K562 (cell line): ENCODE measurements around the gene ASCC3. TPM values are rescaled to one million over a fixed set of nuclear protein-coding genes. Genes with fewer than 3 reads are reported as not detected.

Experiments used
- ATAC-seq: fragments of 200-7000 bp; cut with Tn5 transposase; 3 replicates; pipeline ENCODE4 v1.9.1; 2020; ENCODE audit warnings: moderate library complexity
- BruUV-seq: library from RNA; stranded (reverse); fragments of 400-500 nt; replicated peaks from 2 replicates; lab custom pipeline; 2021; lab: Mats Ljungman, UMichigan
- CTCF ChIA-PET: fragments of 300-600 bp; formaldehyde crosslinking; extraction: SDS; loops from one replicate; lab custom pipeline; 2021; ENCODE audit warnings: low intra/inter-chr PET ratio; lab: Yijun Ruan, JAX
- POLR2A ChIA-PET: fragments of 300-600, 350-650 bp; sonication (Branson Sonifier 250); formaldehyde crosslinking; extraction: SDS; loops from one replicate; lab custom pipeline; 2021; ENCODE audit warnings: antibody characterized with exemption, inconsistent platforms; lab: Yijun Ruan, JAX
- DNase-seq, 4 experiments: peaks; one replicate each; pipeline versions ENCODE4 v3.0.0 to v3.0.0-alpha.2; 2011 to 2018; ENCODE audit warnings: low spot score in 3 of 4, mixed read lengths in 3 of 4; ENCODE audit errors: extremely low read depth in 1 of 4
- FAIRE-seq: peaks from 2 replicates; lab custom pipeline; 2011; peaks lifted over from hg19 to GRCh38; lab: Jason Lieb, UNC
- H2AFZ ChIP-seq: 2 replicates; pipeline ENCODE4 v1.6.0; 2011; ENCODE audit warnings: low read depth, low read length, control low read depth, inconsistent platforms
- H3K27ac ChIP-seq: fragments of 200-600 bp; 3 replicates; pipeline ENCODE4 v1.8.0; 2011; ENCODE audit warnings: low read depth, mild to moderate bottlenecking, control low read depth, inconsistent platforms, low read length, moderate library complexity, mixed read lengths; ENCODE audit errors: extremely low read depth
- H3K27me3 ChIP-seq, 2 experiments: fragments of 300-600 bp in 1 of 2; 2 replicates in 1 of 2; 3 replicates in 1 of 2; pipeline versions ENCODE4 v1.6.0 to v1.8.0; 2011; ENCODE audit warnings: inconsistent platforms in 2 of 2, low read length in 2 of 2, mild to moderate bottlenecking in 1 of 2, mixed read lengths in 1 of 2, moderate library complexity in 1 of 2; ENCODE audit not compliant: control insufficient read depth in 2 of 2, insufficient read depth in 2 of 2
- H3K36me3 ChIP-seq: fragments of 300-600 bp; 3 replicates; pipeline ENCODE4 v1.8.0; 2011; ENCODE audit warnings: mild to moderate bottlenecking, low read length, inconsistent platforms; ENCODE audit not compliant: control insufficient read depth, insufficient read depth
- H3K4me1 ChIP-seq, 2 experiments: fragments of 200-600 bp in 1 of 2; replicated peaks in 1 of 2; 2 replicates in 1 of 2; 3 replicates in 1 of 2; pipeline versions ENCODE4 v1.5.1 to v1.8.0; 2011; ENCODE audit warnings: inconsistent platforms in 2 of 2, low read length in 2 of 2, mild to moderate bottlenecking in 1 of 2, mixed read lengths in 1 of 2, moderate library complexity in 1 of 2; ENCODE audit not compliant: control insufficient read depth in 2 of 2, insufficient read depth in 2 of 2
- H3K4me2 ChIP-seq: 2 replicates; pipeline ENCODE4 v1.6.1; 2011; ENCODE audit warnings: low read length, control low read depth, inconsistent platforms, mixed read lengths; ENCODE audit not compliant: insufficient read depth
- H3K4me3 ChIP-seq: fragments of 200-600 bp; sonication (generic), shearing (Covaris generic); 2 replicates; pipeline ENCODE4 v1.5.1; 2016; ENCODE audit warnings: control low read depth, inconsistent platforms
- H3K79me2 ChIP-seq: fragments of 200-600 bp; 3 replicates; pipeline ENCODE4 v1.8.0; 2011; ENCODE audit warnings: low read length, inconsistent platforms; ENCODE audit not compliant: control insufficient read depth, insufficient read depth
- H3K9ac ChIP-seq, 2 experiments: 2 replicates each; pipeline versions ENCODE4 v1.6.0 to v1.6.1; 2011; ENCODE audit warnings: low read depth in 2 of 2, low read length in 2 of 2, control low read depth in 1 of 2, inconsistent platforms in 1 of 2, mild to moderate bottlenecking in 1 of 2, mixed read lengths in 1 of 2; ENCODE audit not compliant: insufficient read depth in 1 of 2
- H3K9me1 ChIP-seq: one replicate; pipeline ENCODE4 v1.6.0; 2011; ENCODE audit warnings: inconsistent platforms, mild to moderate bottlenecking, low read length, moderate library complexity; ENCODE audit not compliant: control insufficient read depth, insufficient read depth
- H3K9me3 ChIP-seq: replicated peaks from 2 replicates; pipeline ENCODE4 v1.5.1; 2011; ENCODE audit warnings: low read depth, low read length, inconsistent platforms; ENCODE audit not compliant: control insufficient read depth, insufficient read depth
- H4K20me1 ChIP-seq: replicated peaks from 2 replicates; pipeline ENCODE4 v1.6.1; 2011; ENCODE audit warnings: low read length, inconsistent platforms, mixed read lengths; ENCODE audit not compliant: control insufficient read depth, insufficient read depth
- AFF4 ChIP-seq: sonication (generic); formaldehyde crosslinking; IDR thresholded peaks from 2 replicates; pipeline ENCODE4 v1.8.0; 2023; ENCODE audit warnings: mild to moderate bottlenecking, missing genetic modification reagents
- BRCA1 ChIP-seq, 2 experiments: fragments of 450-650 bp in 1 of 2; sonication (generic) in 1 of 2; formaldehyde crosslinking in 1 of 2; IDR thresholded peaks; 2 replicates each; pipeline versions ENCODE4 v1.5.0 to v1.6.1; 2017 to 2020; ENCODE audit warnings: mild to moderate bottlenecking in 1 of 2, missing genetic modification reagents in 1 of 2
- CBFA2T2 ChIP-seq: fragments of 450-650 bp; conservative IDR thresholded peaks from 2 replicates; pipeline ENCODE4 v1.6.1; 2017; ENCODE audit warnings: mild to moderate bottlenecking
- ERF ChIP-seq: fragments of 450-650 bp; formaldehyde crosslinking; IDR thresholded peaks from 2 replicates; pipeline ENCODE4 v1.4.0; 2020; ENCODE audit warnings: mild to moderate bottlenecking, mixed read lengths
- JUN ChIP-seq, 2 experiments: sonication (generic) in 1 of 2; formaldehyde crosslinking in 1 of 2; IDR thresholded peaks; 2 replicates each; pipeline versions ENCODE4 v1.6.1 to v1.8.0; 2012 to 2022; ENCODE audit warnings: borderline replicate concordance in 2 of 2, mild to moderate bottlenecking in 2 of 2, improper control_type of control experiment in 1 of 2, low read depth in 1 of 2, low read length in 1 of 2, missing genetic modification reagents in 1 of 2
- KAT2B ChIP-seq: IDR thresholded peaks from one replicate; pipeline ENCODE4 v1.6.1; 2012; ENCODE audit warnings: low read depth, mild to moderate bottlenecking, control low read depth, inconsistent platforms, low read length, moderate library complexity
- MIER1 ChIP-seq: fragments of 450-650 bp; IDR thresholded peaks from 2 replicates; pipeline ENCODE4 v1.6.1; 2016; ENCODE audit warnings: antibody characterized with exemption, mild to moderate bottlenecking, low read depth
- NFIX ChIP-seq: fragments of 250-450 bp; sonication (Bioruptor Pico); IDR thresholded peaks from 2 replicates; pipeline ENCODE4 v1.4.0; 2020; ENCODE audit warnings: low read depth, mild to moderate bottlenecking, moderate library complexity
- PATZ1 ChIP-seq: fragments of 250-450 bp; sonication (Bioruptor Pico); IDR thresholded peaks from 2 replicates; pipeline ENCODE4 v1.5.0; 2020; ENCODE audit warnings: mild to moderate bottlenecking, borderline replicate concordance
- POLR2AphosphoS2 ChIP-seq: IDR thresholded peaks from 2 replicates; pipeline ENCODE4 v1.6.1; 2012; ENCODE audit warnings: low read length, improper control_type of control experiment
- RBM34 ChIP-seq: fragments of 200-400 bp; formaldehyde crosslinking; IDR thresholded peaks from 2 replicates; pipeline ENCODE4 v1.6.1; 2018; ENCODE audit warnings: low read length, borderline replicate concordance; ENCODE audit not compliant: insufficient read depth
- SMAD2 ChIP-seq: fragments of 150-350 bp; IDR thresholded peaks from 2 replicates; pipeline ENCODE4 v1.6.1; 2014; ENCODE audit warnings: low read depth, mild to moderate bottlenecking, low read length
- SRSF1 ChIP-seq: fragments of 200-400 bp; formaldehyde crosslinking; IDR thresholded peaks from 2 replicates; pipeline ENCODE4 v1.6.1; 2017; ENCODE audit warnings: mild to moderate bottlenecking, low read depth, low read length, moderate library complexity
- ZNF143 ChIP-seq: sonication (generic); formaldehyde crosslinking; IDR thresholded peaks from 2 replicates; pipeline ENCODE4 v1.9.0; 2022; ENCODE audit warnings: mild to moderate bottlenecking, missing genetic modification reagents
- ZNF512 ChIP-seq: IDR thresholded peaks from 2 replicates; pipeline ENCODE4 v1.6.1; 2016; ENCODE audit warnings: missing genetic modification characterization, missing compliant biosample characterization
- in situ Hi-C: fragments of 300-500 bp; cut with MboI; formaldehyde crosslinking; loops from 4 replicates; pipeline ENCODE4 v1.15.0; 2018; ENCODE audit warnings: inconsistent platforms, mixed read lengths
- intact Hi-C: fragments of 100-400 bp; cut with micrococcal nuclease; formaldehyde crosslinking; loops from 2 replicates; pipeline ENCODE4 v1.14.2; 2022
- polyA plus RNA-seq, 8 experiments: library from polyadenylated mRNA; depleted of rRNA in 4 of 8; stranded (reverse) in 5 of 8; unstranded in 3 of 8; fragments of >200 nt; fragmentation: Nextera tagmentation in 2 of 8; fragmentation: Illumina TruSeq in 1 of 8; extraction: Ambion mirVana in 2 of 8; extraction: Trizol in 1 of 8; gene quantifications; 2 replicates each; pipeline versions ENCODE4 v1.2.1 to v1.2.3, GENCODE V29; 2011 to 2014; ENCODE audit warnings: inconsistent platforms in 1 of 8, missing spikeins in 1 of 8
- total RNA-seq, 7 experiments: library from RNA; depleted of rRNA in 6 of 7; stranded (reverse); fragments of >200 nt in 6 of 7; fragmentation: Illumina TruSeq in 2 of 7; extraction: Trizol in 2 of 7; gene quantifications; 2 replicates each; pipeline versions ENCODE4 v1.2.1 to v1.2.3, GENCODE V29; 2011 to 2021; ENCODE audit warnings: low replicate concordance in 1 of 7

ASCC3 gene
- total and polyA plus RNA-seq, 9 of the 15 experiments (the other 6 are each of a cell fraction or from before 2014, with no cell fraction given): 16.1 to 56.1 (median 33.9) TPM

- TF ChIP-seq ZNF143 (CRISPR knock-in tag) (no peak), RBM34 (no peak), MIER1 (no peak), ZNF512 (tag) (no peak)
Measured at GRCh38 chr6:100877851-100878250, 3.3 kb downstream of the ASCC3 start (continued).

- in situ Hi-C loops (no loop called here), intact Hi-C loops (no loop called here)
- no TSS peak for BruUV-seq
- H3K9ac ChIP-seq: no peak overlapping the region
- no peak overlapping the region for H2AFZ ChIP-seq
- ChIA-PET CTCF (no interaction called here), POLR2A (no interaction called here)
- H3K27ac ChIP-seq: no peak overlapping the region
- DNase-seq (no peak), ATAC-seq (no peak), FAIRE-seq (no peak)
- peaks cover 8% of the 10 kb centered on the region; the same call in 1 of the 2 replicates for H4K20me1 ChIP-seq
- no peak overlapping the region for H3K4me2 ChIP-seq
- H3K36me3 ChIP-seq: peaks cover 5% of the 10 kb centered on the region
- H3K4me1 ChIP-seq: peaks cover 6 to 23% of the 10 kb centered on the region in 2 experiments; a peak in 3 of 5 replicates
- no peaks in the 10 kb centered on the region for H3K9me1 ChIP-seq
- peaks cover 99% of the 10 kb centered on the region for H3K79me2 ChIP-seq
- H3K9me3 ChIP-seq: no peaks in the 10 kb centered on the region
- no peaks in the 10 kb centered on the region for H3K27me3 ChIP-seq
- H3K4me3 ChIP-seq: no peak overlapping the region
- no peak for TF ChIP-seq AFF4
- TF ChIP-seq BRCA1 (IDR thresholded peaks at IDR 0.05): no peak
- no peak for TF ChIP-seq BRCA1 (CRISPR knock-in tag; IDR thresholded peaks at IDR 0.05)
- no peak for TF ChIP-seq JUN (IDR thresholded peaks at IDR 0.05; ENCODE audit: borderline replicate concordance, low read depth, low read length)
- no peak for TF ChIP-seq JUN (CRISPR knock-in tag; IDR thresholded peaks at IDR 0.05; ENCODE audit: borderline replicate concordance)
- no peak for TF ChIP-seq POLR2AphosphoS2
- no peak for TF ChIP-seq PATZ1
- no peak for TF ChIP-seq SMAD2
- no peak for TF ChIP-seq NFIX (CRISPR knock-in tag)
- no peak for TF ChIP-seq CBFA2T2
- TF ChIP-seq KAT2B: no peak
- TF ChIP-seq ERF: no peak
- TF ChIP-seq SRSF1: no peak
Measured at GRCh38 chr6:100876251-100876650, 4.9 kb downstream of the ASCC3 start.
